ENCODE results near the gene CHPF2.

CHPF2 gene

GRCh38 chr7:151208253-151208862, 23.9 kb upstream of the CHPF2 start:
- TF ChIP-seq CTCF (IDR thresholded peaks at IDR 0.05; ENCODE audit: low read depth, low read length, missing control alignments): no peak
- H3K27me3 ChIP-seq (replicated peaks): peaks cover 4% of the 10 kb centered on the region
- no peak for DNase-seq
- no peak overlapping the region for H3K4me3 ChIP-seq (ENCODE audit: low read depth, low read length)
- in situ Hi-C loops (cut with HindIII; ENCODE audit: low pct_ligation_motif_present, low sequenced_read_pairs): no loop called here
- no peak overlapping the region for H3K27ac ChIP-seq
- peaks cover 9% of the 10 kb centered on the region for H3K36me3 ChIP-seq (replicated peaks)

GRCh38 chr7:151209588-151209987, 22.7 kb upstream of the CHPF2 start:
- in situ Hi-C loops (cut with HindIII; ENCODE audit: low pct_ligation_motif_present, low sequenced_read_pairs): no loop called here
- no peak for DNase-seq
- Histone ChIP-seq H3K27me3 (replicated peaks) (no peaks in the 10 kb centered on the region), H3K27ac (no peak overlapping the region), H3K36me3 (replicated peaks) (peaks cover 14% of the 10 kb centered on the region), H3K4me3 (ENCODE audit: low read depth, low read length) (no peak overlapping the region)
- TF ChIP-seq CTCF (IDR thresholded peaks at IDR 0.05; ENCODE audit: low read depth, low read length, missing control alignments): no peak

- DNase-seq: no peak
- Histone ChIP-seq H3K27ac (no peak within 1 kb of the TSS), H3K4me3 (ENCODE audit: low read depth, low read length) (no peak within 1 kb of the TSS), H3K36me3 (replicated peaks) (peaks cover 21% of the 10 kb centered on the region), H3K27me3 (replicated peaks) (no peaks in the 10 kb centered on the region)
- in situ Hi-C loops (cut with HindIII; ENCODE audit: low pct_ligation_motif_present, low sequenced_read_pairs): no loop called here
- no peak for TF ChIP-seq CTCF (IDR thresholded peaks at IDR 0.05; ENCODE audit: low read depth, low read length, missing control alignments)
Observed at GRCh38 chr7:151210087-151210854, 22.0 kb upstream of the CHPF2 start, which contains the start of gene H2BK1. Gene H2BK1, minus strand, starts transcription at chr7:151210488. Its CDS starts 170 bp downstream, at chr7:151210318.

- no peak for DNase-seq
- Histone ChIP-seq H3K27me3 (replicated peaks) (no peaks in the 10 kb centered on the region), H3K27ac (no peak overlapping the region), H3K36me3 (replicated peaks) (peaks cover 30% of the 10 kb centered on the region), H3K4me3 (ENCODE audit: low read depth, low read length) (no peak overlapping the region)
- in situ Hi-C loops (cut with HindIII; ENCODE audit: low pct_ligation_motif_present, low sequenced_read_pairs): no loop called here
- TF ChIP-seq CTCF (IDR thresholded peaks at IDR 0.05; ENCODE audit: low read depth, low read length, missing control alignments): peak; percentile 3
Observed at GRCh38 chr7:151211155-151211772, 21.0 kb upstream of the CHPF2 start.

GRCh38 chr7:151212626-151213025, 19.7 kb upstream of the CHPF2 start:
- peaks cover 41% of the 10 kb centered on the region for H3K36me3 ChIP-seq (replicated peaks)
- no peak overlapping the region for H3K27ac ChIP-seq
- in situ Hi-C loops (cut with HindIII; ENCODE audit: low pct_ligation_motif_present, low sequenced_read_pairs): no loop called here
- no peak overlapping the region for H3K4me3 ChIP-seq (ENCODE audit: low read depth, low read length)
- no peaks in the 10 kb centered on the region for H3K27me3 ChIP-seq (replicated peaks)
- DNase-seq: no peak
- no peak for TF ChIP-seq CTCF (IDR thresholded peaks at IDR 0.05; ENCODE audit: low read depth, low read length, missing control alignments)

Measured in brain microvascular endothelial cell (primary cell).